ENCODE measurements around the gene OAS2.
"Not testable (repeated sequence)": the region's sequence is repeated elsewhere in the genome, so short reads cannot be mapped to it uniquely, and the experiment has no call there.

OAS2 gene

DNA sequence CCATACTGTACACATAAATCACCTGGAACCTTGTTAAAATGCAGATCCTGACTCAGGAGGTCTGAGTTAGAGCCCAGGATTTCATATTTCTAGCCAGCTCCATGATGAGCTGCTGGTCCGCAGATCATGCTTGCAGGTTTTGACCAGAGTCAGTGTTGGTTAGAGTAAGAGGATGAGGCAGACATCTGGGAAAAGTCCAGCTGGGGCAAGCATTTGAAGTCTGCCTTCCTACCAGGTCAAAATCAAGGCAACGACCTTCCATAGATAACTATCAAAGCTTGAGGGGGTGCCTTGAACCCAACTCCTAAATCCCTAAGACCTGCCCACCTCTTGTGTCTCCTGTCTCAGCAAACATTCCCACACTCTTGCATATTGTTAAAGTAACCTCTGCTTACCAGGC lies 9.2 kb downstream of the OAS2 start:
- DNase-seq: no peak

DNA sequence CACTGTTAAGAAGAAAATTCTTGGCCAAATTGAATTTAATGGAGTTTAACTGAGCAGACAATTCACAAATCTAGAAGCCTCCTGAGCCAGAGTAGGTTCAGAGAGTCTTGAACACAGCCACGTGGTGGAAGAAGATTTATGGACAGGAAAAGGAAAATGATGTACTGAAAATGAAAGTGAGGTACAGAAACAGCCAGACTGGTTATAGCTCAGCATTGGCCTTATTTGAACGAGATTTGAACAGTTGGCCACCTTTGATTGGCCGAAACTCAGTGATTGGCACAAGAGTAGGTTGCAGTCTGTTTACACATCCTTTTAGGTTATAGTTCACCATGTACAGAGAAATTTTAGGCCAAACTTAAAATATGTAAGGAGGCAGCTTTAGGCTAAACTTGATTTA lies 9.9 kb downstream of the OAS2 start:
- no peak for DNase-seq

DNA sequence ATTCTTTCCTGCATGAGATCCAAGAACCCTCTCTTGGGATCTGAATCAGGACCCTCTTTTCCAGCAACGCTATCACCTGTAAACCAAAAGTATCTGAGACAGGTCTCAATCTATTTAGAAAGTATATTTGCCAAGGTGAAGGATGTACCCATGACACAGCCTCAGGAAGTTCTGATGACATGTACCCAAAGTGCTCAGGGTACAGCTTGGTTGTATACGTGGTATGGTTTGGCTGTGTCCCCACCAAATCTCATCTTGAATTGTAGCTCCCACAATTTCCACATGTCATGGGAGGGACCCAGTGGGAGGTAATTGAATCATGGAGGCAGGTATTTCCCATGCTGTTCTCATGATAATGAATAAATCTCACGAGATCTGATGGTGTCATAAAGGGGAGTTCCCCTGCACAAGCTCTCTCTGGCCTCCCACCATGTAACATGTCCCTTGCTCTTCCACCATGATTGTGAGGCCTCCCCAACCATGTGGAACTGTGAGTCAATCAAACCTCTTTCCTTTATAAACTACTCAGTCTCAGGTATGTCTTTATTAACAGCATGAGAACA lies 10.6 kb downstream of the OAS2 start:
- not testable (repeated sequence) for DNase-seq

GRCh38 chr12:112989806-112990205 lies 11.5 kb downstream of the OAS2 start:
- no peak for DNase-seq

DNA sequence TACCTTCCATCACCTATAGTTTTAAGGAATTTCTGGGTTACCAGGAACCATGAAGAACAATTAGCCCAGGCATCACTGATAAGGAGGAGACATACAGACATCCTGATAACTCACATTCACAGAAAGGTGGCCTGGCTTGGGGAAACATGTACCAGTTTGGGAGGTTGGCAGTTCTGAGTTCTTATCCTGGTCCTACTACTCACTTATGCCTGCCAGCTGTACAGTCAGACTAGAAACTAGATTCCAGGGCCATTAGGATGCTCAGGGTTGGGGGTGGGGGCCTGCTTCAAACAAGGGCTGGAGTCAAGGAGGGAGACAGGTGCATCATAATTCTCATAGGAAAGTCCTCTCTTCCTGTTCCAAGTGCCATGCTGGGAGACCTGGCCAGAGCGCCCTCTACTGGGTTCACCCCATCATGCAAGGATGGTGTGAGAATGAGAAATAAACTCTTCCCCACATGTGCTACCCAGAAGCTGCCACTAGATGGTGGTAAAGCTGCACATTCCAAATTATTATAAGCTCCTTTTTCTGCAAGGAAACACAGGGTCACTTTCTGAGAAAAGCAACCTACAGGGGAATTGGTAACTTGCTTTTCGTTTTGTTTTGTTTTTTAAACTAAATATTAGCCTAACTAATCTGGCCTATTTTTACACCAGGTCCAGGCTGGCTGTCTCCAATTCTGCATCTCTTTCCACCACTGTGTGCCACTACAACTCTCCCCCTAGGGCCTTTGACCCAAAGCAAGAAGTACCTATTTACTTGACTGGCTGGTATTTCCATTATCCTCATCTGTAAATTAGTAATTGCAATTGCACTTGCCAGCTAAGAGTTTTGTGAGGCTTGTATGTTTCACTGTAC lies 14.5 kb downstream of the OAS2 start:
- DNase-seq: peak; percentile 38 to 74

DNA sequence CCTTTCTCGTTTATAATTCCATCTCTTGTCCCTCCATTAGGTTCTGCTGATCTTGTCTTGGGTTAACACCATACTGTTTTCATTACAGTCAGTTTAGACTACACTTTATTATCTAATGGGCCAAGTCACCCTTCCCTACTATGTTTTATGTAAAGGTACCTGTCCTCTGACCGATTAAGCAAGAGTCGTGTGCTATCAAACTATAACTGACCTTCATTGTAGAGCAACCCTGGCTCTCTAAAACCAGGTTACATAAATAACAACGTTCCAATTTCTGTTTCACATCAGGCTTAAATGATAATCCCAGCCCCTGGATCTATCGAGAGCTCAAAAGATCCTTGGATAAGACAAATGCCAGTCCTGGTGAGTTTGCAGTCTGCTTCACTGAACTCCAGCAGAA lies 16.7 kb downstream of the OAS2 start:
- no peak for DNase-seq

- DNase-seq: no peak
These were observed 18.2 kb downstream of the OAS2 start for GRCh38 chr12:112996501-112996900.

DNA sequence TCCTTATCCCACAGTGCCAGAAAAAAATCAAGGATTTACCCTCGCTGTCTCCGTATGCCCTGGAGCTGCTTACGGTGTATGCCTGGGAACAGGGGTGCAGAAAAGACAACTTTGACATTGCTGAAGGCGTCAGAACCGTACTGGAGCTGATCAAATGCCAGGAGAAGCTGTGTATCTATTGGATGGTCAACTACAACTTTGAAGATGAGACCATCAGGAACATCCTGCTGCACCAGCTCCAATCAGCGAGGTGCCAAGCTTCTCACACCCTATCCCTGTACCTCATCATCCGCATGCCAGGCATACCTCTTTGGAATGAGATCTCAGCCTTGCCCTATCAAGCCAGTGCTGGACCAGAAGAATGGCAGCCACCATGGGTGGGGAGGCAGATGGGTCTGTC lies 19.2 kb downstream of the OAS2 start:
- DNase-seq: no peak

DNA sequence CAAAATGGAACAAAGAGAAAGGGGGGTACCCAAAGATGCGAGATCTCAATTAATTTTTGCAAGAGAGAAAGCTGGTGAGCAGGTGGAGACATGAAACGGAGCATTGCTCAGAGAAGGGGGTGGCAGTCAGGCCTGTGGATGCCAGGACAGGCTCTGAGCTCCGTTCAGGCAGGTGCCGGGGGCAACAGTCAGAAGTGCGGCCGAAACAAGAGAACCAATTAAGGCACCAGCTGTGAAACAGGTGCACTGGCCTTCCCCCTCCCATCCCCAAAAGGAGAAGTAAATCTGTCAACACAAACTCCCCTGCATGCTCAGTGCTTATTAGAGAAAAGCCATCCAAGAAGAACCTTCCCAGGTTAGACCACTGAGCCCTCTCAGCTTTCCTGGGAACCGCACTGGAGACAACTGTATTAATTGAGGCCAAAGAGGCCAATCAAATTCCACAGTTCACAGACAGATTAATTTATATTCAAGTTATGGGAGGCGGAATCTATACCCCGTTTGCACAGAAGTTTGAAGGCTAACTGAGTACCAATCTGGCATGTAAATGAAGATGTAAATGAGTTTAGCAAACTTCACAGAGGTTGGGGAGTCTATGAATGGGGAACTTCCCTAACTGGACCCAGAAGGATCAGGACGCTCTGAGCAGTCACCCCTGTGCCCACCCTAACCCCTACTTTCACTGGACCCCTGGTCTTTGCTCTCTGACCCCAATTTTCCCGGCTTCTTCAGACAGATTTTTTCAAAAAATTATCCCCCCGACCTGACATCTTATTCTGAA lies 20.9 kb downstream of the OAS2 start:
- no peak for DNase-seq

- DNase-seq: no peak
These were observed 22.1 kb downstream of the OAS2 start for GRCh38 chr12:113000433-113000832.

DNA sequence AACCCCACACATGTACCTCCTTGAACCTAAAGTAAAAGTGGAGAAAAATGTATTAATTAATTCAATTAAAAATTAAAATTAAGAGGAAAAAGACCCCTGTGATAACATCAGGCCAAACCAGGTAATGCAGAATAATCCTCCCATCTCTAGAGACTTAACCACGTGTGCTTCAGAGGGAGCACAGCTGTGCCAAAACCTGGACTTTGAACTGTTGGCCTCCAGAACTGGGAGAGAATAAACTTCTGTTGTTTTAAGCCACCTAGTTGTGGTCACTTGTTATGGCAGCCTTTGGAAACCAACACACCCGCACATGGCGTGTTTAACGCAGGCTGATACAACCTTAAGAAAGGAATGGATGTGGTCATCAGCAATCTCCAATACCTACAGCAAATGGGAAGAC lies 23.8 kb downstream of the OAS2 start:
- DNase-seq: no peak

- DNase-seq: no peak
These were observed 24.4 kb downstream of the OAS2 start for GRCh38 chr12:113002676-113003075.

DNA sequence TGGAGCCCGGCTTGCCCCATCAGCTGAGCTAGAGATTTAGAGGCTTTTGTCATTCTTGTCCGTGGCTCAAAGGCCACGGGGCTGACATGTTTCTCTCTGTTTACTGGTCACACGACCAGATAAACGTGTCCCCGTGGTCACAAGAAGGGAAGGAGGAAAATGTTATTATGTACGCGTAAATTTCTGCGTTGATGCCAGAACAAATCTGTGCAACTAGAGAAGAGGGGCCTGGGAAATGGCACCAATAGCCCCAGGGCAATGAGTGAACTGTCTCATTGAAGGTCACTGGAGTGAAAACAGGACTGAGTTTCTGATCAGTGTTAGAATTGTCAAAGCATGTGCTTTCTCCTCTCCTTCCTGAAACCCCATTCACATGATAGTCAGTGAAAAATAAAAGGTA lies 25.3 kb downstream of the OAS2 start:
- no peak for DNase-seq

GRCh38 chr12:113005762-113006161 lies 27.4 kb downstream of the OAS2 start:
- DNase-seq: peak in 1 of 2 experiments; percentile 29

DNA sequence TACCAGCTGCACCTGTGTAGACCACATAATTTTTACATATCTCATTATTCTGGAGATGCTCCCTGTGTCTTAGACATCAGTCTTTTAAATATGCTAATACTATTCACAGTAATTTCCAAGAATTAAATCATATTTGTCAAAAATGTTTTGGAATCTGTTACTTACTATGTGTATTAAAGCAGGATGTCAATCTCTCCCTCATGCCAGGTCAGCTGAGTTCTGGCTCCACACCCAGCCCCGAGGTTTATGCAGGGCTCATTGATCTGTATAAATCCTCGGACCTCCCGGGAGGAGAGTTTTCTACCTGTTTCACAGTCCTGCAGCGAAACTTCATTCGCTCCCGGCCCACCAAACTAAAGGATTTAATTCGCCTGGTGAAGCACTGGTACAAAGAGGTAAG lies 27.9 kb downstream of the OAS2 start:
- DNase-seq: no peak

GRCh38 chr12:113006641-113007040 lies 28.3 kb downstream of the OAS2 start:
- DNase-seq: no peak

- DNase-seq: peak in 1 of 2 experiments; percentile 10
These were observed 28.8 kb downstream of the OAS2 start for GRCh38 chr12:113007166-113007565.

DNA sequence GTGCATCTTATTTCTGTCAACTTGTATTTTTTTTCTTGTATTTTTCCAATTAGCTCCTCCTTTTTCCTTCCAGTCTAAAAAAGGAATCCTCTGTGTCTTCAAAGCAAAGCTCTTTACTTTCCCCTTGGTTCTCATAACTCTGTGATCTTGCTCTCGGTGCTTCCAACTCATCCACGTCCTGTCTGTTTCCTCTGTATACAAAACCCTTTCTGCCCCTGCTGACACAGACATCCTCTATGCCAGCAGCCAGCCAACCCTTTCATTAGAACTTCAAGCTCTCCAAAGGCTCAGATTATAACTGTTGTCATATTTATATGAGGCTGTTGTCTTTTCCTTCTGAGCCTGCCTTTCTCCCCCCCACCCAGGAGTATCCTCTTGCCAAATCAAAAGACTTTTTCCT lies 32.4 kb downstream of the OAS2 start:
- DNase-seq: no peak

- DNase-seq: no peak
These were observed 36.2 kb downstream of the OAS2 start for GRCh38 chr12:113014565-113014964.

GRCh38 chr12:113016796-113017195 lies 38.5 kb downstream of the OAS2 start:
- no peak for DNase-seq

- DNase-seq: peak in 1 of 2 experiments; percentile 67
These were observed 40.7 kb downstream of the OAS2 start for GRCh38 chr12:113019025-113019424.

GRCh38 chr12:113021500-113021899 lies 43.2 kb downstream of the OAS2 start:
- DNase-seq: no peak

DNA sequence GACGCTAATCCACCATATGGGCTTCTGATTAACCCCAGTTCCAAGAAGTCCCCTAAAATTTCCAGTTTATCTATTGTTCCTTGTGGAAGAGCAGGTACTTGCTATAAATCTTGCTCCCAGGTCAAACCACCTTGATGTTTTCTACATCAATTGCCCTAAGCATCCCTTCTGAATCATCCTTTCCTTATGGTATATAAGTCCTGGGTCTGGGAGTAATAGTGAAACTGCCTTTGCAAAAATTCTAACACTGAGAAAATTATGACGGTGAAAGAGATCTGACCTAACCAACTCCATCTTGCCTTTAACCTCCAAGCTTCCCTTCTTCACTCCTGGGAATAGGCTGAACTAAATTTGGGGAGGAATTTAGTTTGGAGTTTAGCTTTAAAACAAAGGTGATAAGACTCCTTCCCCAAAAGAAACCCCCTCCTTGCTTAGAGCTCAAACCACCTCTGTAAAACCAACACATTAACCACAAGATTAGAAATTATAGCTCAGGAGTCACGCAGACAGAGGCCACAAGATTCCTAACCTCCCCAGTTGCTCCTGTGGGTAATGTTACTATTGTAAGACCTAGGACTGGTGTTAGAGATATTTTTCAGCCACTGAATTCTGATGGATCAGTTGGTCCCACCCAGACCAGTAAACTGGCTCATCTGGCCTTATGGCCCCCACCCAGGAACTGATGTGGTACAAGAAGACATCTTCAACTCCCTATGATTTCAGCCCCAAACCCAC lies 44.4 kb downstream of the OAS2 start:
- no peak for DNase-seq
